ENCODE data around the gene TSSK2.
"Not testable (repeated sequence)": the region's sequence is repeated elsewhere in the genome, so short reads cannot be mapped to it uniquely, and the experiment has no call there.

The TSSK2 gene

GRCh38 chr22:19130959-19131684 is at the start of gene TSSK2:
Gene TSSK2, plus strand, starts transcription at chr22:19131308. Its CDS starts 92 bp downstream, at chr22:19131400.
- no peak for DNase-seq

- DNase-seq: no peak
Measured at GRCh38 chr22:19081351-19081750, 49.8 kb upstream of the TSSK2 start.

- no peak for DNase-seq
Measured at GRCh38 chr22:19082101-19082500, 49.0 kb upstream of the TSSK2 start.

- DNase-seq: no peak
Measured at GRCh38 chr22:19082793-19083192, 48.3 kb upstream of the TSSK2 start.

- DNase-seq: not testable (repeated sequence)
Measured at GRCh38 chr22:19084126-19084525, 47.0 kb upstream of the TSSK2 start.

GRCh38 chr22:19084586-19084985 is 46.5 kb upstream of the TSSK2 start:
- not testable (repeated sequence) for DNase-seq

- DNase-seq: no peak
Measured at GRCh38 chr22:19085233-19085718, 45.8 kb upstream of the TSSK2 start.

- DNase-seq: no peak
Measured at GRCh38 chr22:19086417-19086816, 44.7 kb upstream of the TSSK2 start.

GRCh38 chr22:19086896-19087295 is 44.2 kb upstream of the TSSK2 start:
- no peak for DNase-seq

GRCh38 chr22:19088866-19089595 is 42.1 kb upstream of the TSSK2 start:
- DNase-seq: no peak

- DNase-seq: no peak
Measured at GRCh38 chr22:19090183-19090582, 40.9 kb upstream of the TSSK2 start.

GRCh38 chr22:19090586-19091127 is 40.5 kb upstream of the TSSK2 start:
- no peak for DNase-seq

GRCh38 chr22:19092725-19093124 is 38.4 kb upstream of the TSSK2 start:
- DNase-seq: no peak

GRCh38 chr22:19094393-19094997 is 36.6 kb upstream of the TSSK2 start:
- no peak for DNase-seq

GRCh38 chr22:19096555-19096954 is 34.6 kb upstream of the TSSK2 start:
- DNase-seq: no peak

GRCh38 chr22:19097518-19097917 is 33.6 kb upstream of the TSSK2 start:
- no peak for DNase-seq

- DNase-seq: peak; percentile 32
Measured at GRCh38 chr22:19098157-19098556, 33.0 kb upstream of the TSSK2 start.

- DNase-seq: no peak
Measured at GRCh38 chr22:19103880-19104821, 27.0 kb upstream of the TSSK2 start.

GRCh38 chr22:19105456-19105855 is 25.7 kb upstream of the TSSK2 start:
- no peak for DNase-seq

- DNase-seq: peak; percentile 65
Measured at GRCh38 chr22:19105867-19106802, 25.0 kb upstream of the TSSK2 start.
